Fibroblast of villous mesenchyme (primary cell): ENCODE data around the gene SRPK3. TPM values are rescaled to one million over a fixed set of nuclear protein-coding genes. Genes with fewer than 3 reads are reported as not detected.
A peak's percentile ranks its signal among the peaks of the same experiment; 100 is the strongest.

Experiments used
- DNase-seq: peaks from one replicate; pipeline ENCODE4 v3.0.0-alpha.2; 2010; ENCODE audit warnings: low read depth
- H3K4me3 ChIP-seq: 2 replicates; pipeline ENCODE4 v1.5.1; 2011; ENCODE audit warnings: low read depth, mild to moderate bottlenecking, low read length
- total RNA-seq: library from RNA; depleted of rRNA; stranded (reverse); fragments of >200 nt; gene quantifications from 2 replicates; pipeline ENCODE4 v1.2.3, GENCODE V29; 2012
- TF ChIP-seq, protein P1 (sequence below): IDR thresholded peaks from 2 replicates; pipeline ENCODE4 v1.5.1; 2012; ENCODE audit warnings: low read depth, mild to moderate bottlenecking, low read length; ENCODE audit not compliant: insufficient read depth

The SRPK3 gene
- total RNA-seq, 1 donor: 0.86 TPM

DNA sequence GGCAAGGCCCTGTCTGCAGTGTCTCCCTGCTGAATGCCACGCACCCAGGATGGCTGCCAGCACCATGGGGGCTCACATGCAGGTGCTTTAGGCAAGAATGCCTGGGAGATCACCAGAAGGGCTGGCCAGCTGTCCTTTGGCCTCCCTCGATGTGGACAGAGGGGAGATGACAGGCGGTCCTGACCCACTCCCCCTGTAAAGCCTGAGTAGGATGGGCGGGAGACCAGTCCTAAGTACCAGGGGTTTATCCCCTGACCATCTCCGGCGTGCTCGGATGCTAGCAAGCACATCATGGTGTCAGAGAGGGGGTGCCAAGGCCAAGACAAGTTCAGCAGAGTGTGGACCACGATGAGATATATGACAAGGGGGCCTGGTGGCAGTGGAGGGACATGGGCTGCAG lies 44.2 kb downstream of the SRPK3 start:
- TF ChIP-seq, protein P1, sequence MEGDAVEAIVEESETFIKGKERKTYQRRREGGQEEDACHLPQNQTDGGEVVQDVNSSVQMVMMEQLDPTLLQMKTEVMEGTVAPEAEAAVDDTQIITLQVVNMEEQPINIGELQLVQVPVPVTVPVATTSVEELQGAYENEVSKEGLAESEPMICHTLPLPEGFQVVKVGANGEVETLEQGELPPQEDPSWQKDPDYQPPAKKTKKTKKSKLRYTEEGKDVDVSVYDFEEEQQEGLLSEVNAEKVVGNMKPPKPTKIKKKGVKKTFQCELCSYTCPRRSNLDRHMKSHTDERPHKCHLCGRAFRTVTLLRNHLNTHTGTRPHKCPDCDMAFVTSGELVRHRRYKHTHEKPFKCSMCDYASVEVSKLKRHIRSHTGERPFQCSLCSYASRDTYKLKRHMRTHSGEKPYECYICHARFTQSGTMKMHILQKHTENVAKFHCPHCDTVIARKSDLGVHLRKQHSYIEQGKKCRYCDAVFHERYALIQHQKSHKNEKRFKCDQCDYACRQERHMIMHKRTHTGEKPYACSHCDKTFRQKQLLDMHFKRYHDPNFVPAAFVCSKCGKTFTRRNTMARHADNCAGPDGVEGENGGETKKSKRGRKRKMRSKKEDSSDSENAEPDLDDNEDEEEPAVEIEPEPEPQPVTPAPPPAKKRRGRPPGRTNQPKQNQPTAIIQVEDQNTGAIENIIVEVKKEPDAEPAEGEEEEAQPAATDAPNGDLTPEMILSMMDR: no peak
- no peak overlapping the region for H3K4me3 ChIP-seq
- DNase-seq: no peak

DNA sequence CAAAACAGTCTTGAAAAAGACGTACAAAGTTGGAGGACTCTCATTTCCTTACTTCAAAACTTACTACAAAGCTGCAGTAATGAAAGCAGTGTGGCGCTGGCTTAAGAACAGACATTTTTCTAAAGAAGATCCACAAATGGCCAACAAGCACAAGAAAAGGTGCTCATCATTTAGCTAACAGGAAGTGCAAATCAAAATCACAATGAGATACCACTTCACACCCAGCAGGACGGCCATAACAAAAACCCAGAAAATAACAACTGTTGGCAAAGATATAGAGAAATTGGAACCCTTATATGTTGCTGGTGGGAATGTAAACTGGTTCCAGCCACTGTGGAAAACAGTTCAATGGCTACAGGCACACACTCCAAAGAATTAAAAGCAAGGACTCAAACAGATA lies 46.2 kb downstream of the SRPK3 start:
- no peak for DNase-seq

DNA sequence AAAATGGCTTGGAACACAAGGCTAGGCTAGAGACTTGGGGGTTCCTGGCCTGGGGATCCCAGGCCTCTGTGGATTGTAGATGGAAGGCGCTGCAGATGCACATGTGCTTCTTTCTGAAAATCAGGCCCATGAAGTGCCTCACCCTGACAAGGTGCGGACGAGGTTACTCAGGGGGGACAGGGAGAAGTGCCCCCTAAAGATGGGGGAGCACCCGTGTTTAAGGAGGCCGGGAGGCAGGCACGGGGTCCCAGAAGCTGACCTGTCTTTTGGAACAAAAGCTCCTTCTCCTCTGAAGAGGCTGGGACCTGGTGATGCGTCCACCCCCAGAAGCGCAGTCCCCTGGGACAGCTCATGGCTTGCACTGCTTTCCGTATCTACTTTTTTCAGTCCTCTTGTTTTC lies 47.1 kb downstream of the SRPK3 start:
- H3K4me3 ChIP-seq: no peak overlapping the region
- TF ChIP-seq, protein P1: no peak
- no peak for DNase-seq

More for the DNA sequence above, 46.2 kb downstream of the SRPK3 start:
- no peak overlapping the region for H3K4me3 ChIP-seq
- TF ChIP-seq, protein P1: no peak

DNA sequence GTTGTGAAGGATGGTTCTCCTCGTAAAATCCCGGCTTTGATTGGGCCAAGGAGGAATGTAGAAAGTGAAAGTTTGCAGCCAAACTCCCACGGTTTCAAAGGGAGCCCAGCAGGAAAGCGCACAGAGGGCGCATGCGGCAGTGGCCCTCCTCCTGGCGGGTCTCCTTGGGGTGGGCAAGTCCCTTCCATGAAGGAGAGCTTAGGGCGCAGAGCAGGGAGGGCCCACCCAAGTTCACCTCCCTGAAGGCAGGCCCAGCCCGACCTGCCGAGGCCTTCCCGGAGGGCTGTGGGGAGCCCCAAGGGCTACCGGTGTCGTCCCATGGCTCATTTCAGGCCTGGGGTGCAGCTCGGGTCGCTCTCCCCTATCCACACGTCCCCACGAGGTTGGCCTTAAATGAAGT lies 47.5 kb downstream of the SRPK3 start:
- TF ChIP-seq, protein P1: no peak
- no peak overlapping the region for H3K4me3 ChIP-seq
- peak; percentile 1 for DNase-seq

DNA sequence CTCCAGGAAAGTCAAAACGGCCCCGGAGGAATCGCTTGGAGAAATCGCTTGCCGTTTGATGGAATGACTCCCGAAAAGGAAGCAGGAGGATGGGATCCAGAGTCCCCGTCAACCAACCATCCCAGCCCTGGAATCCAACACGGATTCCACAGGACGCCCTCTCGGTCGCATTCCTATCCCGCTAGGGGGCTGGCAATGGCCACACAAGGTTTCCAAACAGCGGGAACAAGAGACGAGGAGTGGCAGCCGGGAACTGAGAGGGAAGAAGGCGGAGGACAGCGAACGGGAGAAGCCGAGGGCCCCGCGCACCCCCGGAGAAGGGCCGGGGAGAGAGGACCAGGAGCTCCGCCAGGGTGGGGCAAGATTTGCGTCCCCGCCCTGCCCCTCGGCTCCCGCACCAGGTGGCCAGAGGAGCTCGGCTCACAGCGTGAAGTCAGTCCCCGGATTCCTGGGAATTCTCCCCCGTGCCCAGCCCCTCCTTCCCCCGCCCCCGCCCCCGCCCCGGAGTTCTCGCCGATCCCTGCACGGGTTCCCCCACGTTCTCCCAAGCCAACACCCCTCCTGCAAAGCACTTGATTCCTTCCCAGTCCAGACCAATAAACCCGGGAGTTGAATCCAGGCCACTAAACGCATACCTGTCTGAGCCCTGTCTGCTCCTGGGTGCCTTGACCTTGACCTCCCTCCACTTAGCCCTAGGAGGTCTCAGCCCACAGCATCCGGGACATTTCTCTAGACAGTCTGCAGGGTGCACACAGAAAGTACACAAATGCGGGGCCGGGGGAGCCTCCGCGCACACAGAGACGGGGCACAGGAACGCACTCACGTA lies 48.1 kb downstream of the SRPK3 start:
- TF ChIP-seq, protein P1: no peak
- no peak overlapping the region for H3K4me3 ChIP-seq
- DNase-seq: no peak

DNA sequence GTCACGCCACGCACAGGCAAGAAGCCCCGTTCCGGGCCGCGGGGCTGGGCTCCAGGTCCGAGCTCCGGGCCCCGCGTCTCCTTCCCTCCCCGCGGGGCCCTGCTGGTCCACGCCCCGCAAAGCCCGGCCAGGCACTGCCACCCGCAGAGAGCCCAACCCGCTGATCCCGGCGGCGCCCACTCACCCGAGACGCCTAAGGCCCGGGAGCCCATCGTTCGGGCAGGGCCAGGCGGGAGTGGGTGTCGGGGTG lies 48.6 kb downstream of the SRPK3 start:
- no peak overlapping the region for H3K4me3 ChIP-seq
- TF ChIP-seq, protein P1: no peak
- DNase-seq: no peak
